Measurements from ENCODE around the gene CDHR1.
A peak's percentile ranks its signal among the peaks of the same experiment; 100 is the strongest.

Gene CDHR1

GRCh38 chr10:84256510-84257342 is 62.4 kb downstream of the CDHR1 start:
- no peak overlapping the region for H3K27ac ChIP-seq
- DNase-seq (ENCODE audit: low read depth, low spot score), result no peak

- no peak for DNase-seq (ENCODE audit: low read depth, low spot score)
- no peak overlapping the region for H3K27ac ChIP-seq
Measured at GRCh38 chr10:84257343-84258020, 63.1 kb downstream of the CDHR1 start.

GRCh38 chr10:84258034-84258695 is 63.8 kb downstream of the CDHR1 start:
- H3K27ac ChIP-seq, result no peak overlapping the region
- DNase-seq (ENCODE audit: low read depth, low spot score), result no peak

GRCh38 chr10:84261236-84261915 is 67.0 kb downstream of the CDHR1 start:
- no peak overlapping the region for H3K27ac ChIP-seq

GRCh38 chr10:84262190-84262956 is 68.0 kb downstream of the CDHR1 start:
- no peak for DNase-seq (ENCODE audit: low read depth, low spot score)
- no peak overlapping the region for H3K27ac ChIP-seq

More at GRCh38 chr10:84261236-84261915, 67.0 kb downstream of the CDHR1 start:
- DNase-seq (ENCODE audit: low read depth, low spot score), result no peak

- no peak for DNase-seq (ENCODE audit: low read depth, low spot score)
- no peak overlapping the region for H3K27ac ChIP-seq
Measured at GRCh38 chr10:84263716-84264115, 69.4 kb downstream of the CDHR1 start.

GRCh38 chr10:84264611-84265141 is 70.3 kb downstream of the CDHR1 start:
- DNase-seq (ENCODE audit: low read depth, low spot score), result no peak
- no peak overlapping the region for H3K27ac ChIP-seq

- no peak overlapping the region for H3K27ac ChIP-seq
- no peak for DNase-seq (ENCODE audit: low read depth, low spot score)
Measured at GRCh38 chr10:84265418-84265817, 71.1 kb downstream of the CDHR1 start.

- no peak for DNase-seq (ENCODE audit: low read depth, low spot score)
- peak overlapping the region; percentile 90 for H3K27ac ChIP-seq
Measured at GRCh38 chr10:84267503-84268126, 73.3 kb downstream of the CDHR1 start.

- no peak for DNase-seq (ENCODE audit: low read depth, low spot score)
- H3K27ac ChIP-seq, result peak overlapping the region; percentile 90
Measured at GRCh38 chr10:84269162-84269561, 74.8 kb downstream of the CDHR1 start.
